Colonic mucosa (tissue), 4 donors: ENCODE results near the gene SCUBE2. TPM values are rescaled to one million over a fixed set of nuclear protein-coding genes. Genes with fewer than 3 reads are reported as not detected.
"Not testable (repeated sequence)": the region's sequence is repeated elsewhere in the genome, so short reads cannot be mapped to it uniquely, and the experiment has no call there.

Experiments
- DNase-seq: peaks from one replicate; pipeline ENCODE4 v3.0.0-alpha.2; 2020
- H3K27ac ChIP-seq: fragments of 200-600 bp; one replicate; pipeline ENCODE4 v1.8.0; 2021
- H3K27me3 ChIP-seq: fragments of 200-600 bp; one replicate; pipeline ENCODE4 v1.8.0; 2021
- H3K36me3 ChIP-seq: fragments of 200-600 bp; one replicate; pipeline ENCODE4 v1.8.0; 2021
- H3K4me1 ChIP-seq: fragments of 200-600 bp; one replicate; pipeline ENCODE4 v1.8.0; 2021; ENCODE audit warnings: mild to moderate bottlenecking
- H3K4me3 ChIP-seq: fragments of 200-600 bp; one replicate; pipeline ENCODE4 v1.8.0; 2021
- H3K9ac ChIP-seq, 2 donors: one replicate each; pipeline ENCODE4 v1.7.0; 2013; ENCODE audit warnings: control low read depth in 2 of 2, low read depth in 2 of 2, low read length in 2 of 2
- H3K9me3 ChIP-seq: fragments of 200-600 bp; one replicate; pipeline ENCODE4 v1.8.0; 2021
- CTCF ChIP-seq: fragments of 200-600 bp; IDR thresholded peaks from one replicate; pipeline ENCODE4 v1.8.0; 2022; ENCODE audit warnings: antibody characterized with exemption, mild to moderate bottlenecking
- intact Hi-C: fragments of 100-400 bp; cut with DNase I; formaldehyde crosslinking; loops from one replicate; pipeline ENCODE4 v1.14.1; 2022
- total RNA-seq, 2 donors: library from RNA; stranded (reverse); fragmentation: NEBNext Ultra II Directional in 1 of 2; extraction: Animal tissue kit (Norgen Biotek cat#: 25700) in 1 of 2; gene quantifications; one replicate each; pipeline ENCODE4 v1.2.1, GENCODE V29; 2021
- donor health status: healthy.
- donor health status: DM: no; HTN: no; CAD: no.
- donor health status: DM: no; HTN: no; CAD: no.

SCUBE2 gene
- total RNA-seq, 2 donors from 2014 or later, result 2.5 to 7.5 TPM

DNA sequence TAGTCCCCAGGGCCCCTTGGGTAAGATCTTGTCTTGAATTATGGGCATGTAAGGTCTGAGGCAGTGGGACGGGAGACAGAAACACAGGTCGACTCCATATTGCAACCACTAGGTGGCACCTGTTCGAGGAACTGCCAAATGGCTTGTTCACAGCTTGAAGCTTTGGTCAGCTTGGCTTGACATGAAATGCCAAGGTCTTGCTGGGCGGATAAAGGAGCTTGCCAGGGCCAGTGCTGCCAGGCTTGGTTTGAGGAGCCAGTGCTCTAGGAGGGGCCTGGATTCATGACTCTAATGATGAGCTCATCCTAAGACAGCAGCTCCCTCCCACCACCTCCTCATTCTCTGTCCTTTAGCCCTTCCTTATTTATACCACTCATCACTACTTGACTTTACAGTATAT lies 75.7 kb downstream of the SCUBE2 start:
- no peak overlapping the region for H3K4me3 ChIP-seq
- H3K9me3 ChIP-seq, result no peaks in the 10 kb centered on the region
- intact Hi-C loops, result loop anchor here (2.0 kb wide), 1 partner anchor 123 kb away; no protein-coding TSS in a partner anchor
- no peaks in the 10 kb centered on the region for H3K36me3 ChIP-seq
- H3K4me1 ChIP-seq, result no peaks in the 10 kb centered on the region
- no peak overlapping the region for H3K9ac ChIP-seq
- H3K27me3 ChIP-seq, result no peaks in the 10 kb centered on the region
- H3K27ac ChIP-seq, result no peak overlapping the region
- TF ChIP-seq CTCF, result peak; percentile 68
- DNase-seq, result peak; percentile 63

DNA sequence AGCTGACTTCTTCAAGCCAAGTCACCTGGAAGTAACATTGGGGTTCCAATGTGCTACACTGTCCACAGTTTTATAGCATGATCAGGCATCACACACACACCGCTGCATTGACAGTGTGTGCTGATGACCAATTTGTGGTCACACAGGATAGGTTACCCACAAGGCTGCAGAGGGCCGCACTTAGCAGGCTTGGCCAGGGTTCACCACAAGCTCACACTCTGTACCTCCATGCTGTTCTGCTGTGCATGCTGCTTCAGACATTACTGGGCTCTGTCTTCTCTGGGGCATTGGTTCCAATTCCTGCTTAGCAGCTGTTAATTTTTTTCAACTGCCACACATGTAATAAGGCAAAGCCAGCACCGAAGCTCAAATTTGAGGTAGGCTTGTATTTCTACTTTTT lies 76.6 kb downstream of the SCUBE2 start:
- DNase-seq, result no peak
- no peaks in the 10 kb centered on the region for H3K4me1 ChIP-seq
- TF ChIP-seq CTCF, result no peak
- H3K9ac ChIP-seq, result no peak overlapping the region
- no peak overlapping the region for H3K27ac ChIP-seq
- intact Hi-C loops, result loop anchor here (2.0 kb wide), 1 partner anchor 124 kb away; no protein-coding TSS in a partner anchor
- H3K36me3 ChIP-seq, result no peaks in the 10 kb centered on the region
- no peaks in the 10 kb centered on the region for H3K27me3 ChIP-seq
- no peak overlapping the region for H3K4me3 ChIP-seq
- H3K9me3 ChIP-seq, result no peaks in the 10 kb centered on the region

GRCh38 chr11:9013373-9013772 lies 78.0 kb downstream of the SCUBE2 start:
- no peak for TF ChIP-seq CTCF
- H3K4me3 ChIP-seq, result no peak overlapping the region
- H3K4me1 ChIP-seq, result no peaks in the 10 kb centered on the region
- H3K27ac ChIP-seq, result no peak overlapping the region
- H3K9me3 ChIP-seq, result no peaks in the 10 kb centered on the region
- H3K27me3 ChIP-seq, result no peaks in the 10 kb centered on the region
- no peak overlapping the region for H3K9ac ChIP-seq
- DNase-seq, result no peak
- intact Hi-C loops, result no loop called here
- H3K36me3 ChIP-seq, result no peaks in the 10 kb centered on the region

DNA sequence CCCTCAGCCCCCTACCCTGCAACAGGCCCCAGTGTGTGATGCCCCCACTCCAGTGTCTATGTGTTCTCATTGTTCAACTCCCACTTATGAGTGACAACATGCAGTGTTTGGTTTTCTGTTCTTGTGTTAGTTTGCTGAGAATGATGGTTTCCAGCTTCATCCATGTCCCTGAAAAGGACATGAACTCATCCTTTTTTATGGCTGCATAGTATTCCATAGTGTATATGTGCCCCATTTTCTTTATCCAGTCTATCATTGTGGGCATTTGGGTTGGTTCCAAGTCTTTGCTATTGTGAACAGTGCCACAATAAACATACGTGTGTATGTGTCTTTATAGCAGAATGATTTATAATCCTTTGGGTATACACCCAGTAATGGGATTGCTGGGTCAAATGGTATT lies 81.9 kb downstream of the SCUBE2 start:
- not testable (repeated sequence) for DNase-seq

GRCh38 chr11:9008661-9009060 lies 82.7 kb downstream of the SCUBE2 start:
- TF ChIP-seq CTCF, result no peak
- Histone ChIP-seq H3K9me3 (no peaks in the 10 kb centered on the region), H3K4me1 (peaks cover under 1% of the 10 kb centered on the region), H3K27me3 (peaks cover 14% of the 10 kb centered on the region), H3K36me3 (no peaks in the 10 kb centered on the region), H3K4me3 (no peak overlapping the region), H3K27ac (no peak overlapping the region), H3K9ac (no peak overlapping the region)
- intact Hi-C loops, result no loop called here
- DNase-seq, result no peak

More for the DNA sequence above, 81.9 kb downstream of the SCUBE2 start:
- H3K36me3 ChIP-seq, H3K27me3 ChIP-seq, H3K4me1 ChIP-seq, H3K27ac ChIP-seq, intact Hi-C loops, H3K9ac ChIP-seq, H3K9me3 ChIP-seq, H3K4me3 ChIP-seq: not testable (repeated sequence)

GRCh38 chr11:9008011-9008550 lies 83.3 kb downstream of the SCUBE2 start:
- H3K4me3 ChIP-seq, result no peak overlapping the region
- H3K36me3 ChIP-seq, result no peaks in the 10 kb centered on the region
- TF ChIP-seq CTCF, result no peak
- H3K4me1 ChIP-seq, result peaks cover 2% of the 10 kb centered on the region
- intact Hi-C loops, result no loop called here
- H3K9me3 ChIP-seq, result no peaks in the 10 kb centered on the region
- no peak overlapping the region for H3K9ac ChIP-seq
- DNase-seq, result no peak
- peaks cover 20% of the 10 kb centered on the region for H3K27me3 ChIP-seq
- no peak overlapping the region for H3K27ac ChIP-seq
